ENCODE results near the gene CHD5.
A peak's percentile ranks its signal among the peaks of the same experiment; 100 is the strongest.
"Not testable (repeated sequence)": the region's sequence is repeated elsewhere in the genome, so short reads cannot be mapped to it uniquely, and the experiment has no call there.

The CHD5 gene

DNA sequence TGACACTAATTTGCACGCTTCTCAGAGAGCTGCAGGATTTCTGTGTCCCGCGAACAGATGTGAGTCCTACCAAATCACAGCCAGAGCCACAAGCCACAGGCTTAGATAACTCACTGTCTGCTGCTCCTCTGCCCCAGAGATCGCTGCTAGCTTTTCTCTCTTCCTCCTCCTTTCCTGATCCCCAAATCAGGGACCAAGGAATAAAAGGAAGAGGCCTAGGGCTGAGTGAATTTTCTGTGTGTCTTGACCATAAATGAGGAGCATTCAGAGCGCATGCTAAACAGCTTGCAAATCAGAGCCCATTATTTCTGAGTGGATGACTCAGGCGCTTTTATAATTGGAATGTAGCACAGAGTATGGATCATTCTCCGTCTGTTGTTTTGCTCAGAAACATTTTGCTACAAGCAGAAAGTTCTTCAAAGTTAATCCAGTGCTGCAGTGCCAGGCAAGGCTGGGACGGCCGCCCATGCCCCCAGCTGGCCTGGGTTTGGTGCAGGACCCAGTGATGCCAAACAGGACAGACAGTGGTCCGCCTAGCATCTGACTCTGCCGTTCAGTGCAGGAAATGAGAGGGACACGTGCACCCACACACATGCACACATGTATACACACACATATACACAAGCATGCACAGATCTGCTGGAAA lies 96.2 kb downstream of the CHD5 start:
- no peak for DNase-seq (ENCODE audit: low read depth)

GRCh38 chr1:6083385-6083784 lies 96.7 kb downstream of the CHD5 start:
- no peak for DNase-seq (ENCODE audit: low read depth)

- peak; percentile 12 for DNase-seq (ENCODE audit: low read depth)
Measured at GRCh38 chr1:6082430-6082971, 97.6 kb downstream of the CHD5 start.

DNA sequence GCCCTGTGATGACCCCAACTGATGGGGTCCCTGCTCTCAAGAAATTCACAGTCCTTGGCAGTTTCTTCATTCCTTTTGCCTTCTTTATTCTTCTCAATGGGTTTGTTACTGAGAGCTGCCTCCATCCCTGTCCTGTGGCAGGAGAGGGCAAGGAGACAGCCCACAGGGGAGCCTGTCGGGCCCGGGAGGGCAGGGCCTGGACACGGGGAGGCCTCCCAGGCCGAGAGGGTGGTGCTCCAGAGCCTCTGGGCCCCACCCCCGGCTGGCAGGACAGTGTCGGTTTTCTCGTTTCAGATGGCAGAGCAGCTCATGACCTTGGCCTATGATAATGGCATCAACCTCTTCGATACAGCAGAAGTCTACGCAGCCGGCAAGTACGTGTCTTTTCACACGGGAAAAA lies 98.2 kb downstream of the CHD5 start:
- DNase-seq (ENCODE audit: low read depth) = no peak

- no peak for DNase-seq (ENCODE audit: low read depth)
Measured at GRCh38 chr1:6080469-6080868, 99.7 kb downstream of the CHD5 start.

DNA sequence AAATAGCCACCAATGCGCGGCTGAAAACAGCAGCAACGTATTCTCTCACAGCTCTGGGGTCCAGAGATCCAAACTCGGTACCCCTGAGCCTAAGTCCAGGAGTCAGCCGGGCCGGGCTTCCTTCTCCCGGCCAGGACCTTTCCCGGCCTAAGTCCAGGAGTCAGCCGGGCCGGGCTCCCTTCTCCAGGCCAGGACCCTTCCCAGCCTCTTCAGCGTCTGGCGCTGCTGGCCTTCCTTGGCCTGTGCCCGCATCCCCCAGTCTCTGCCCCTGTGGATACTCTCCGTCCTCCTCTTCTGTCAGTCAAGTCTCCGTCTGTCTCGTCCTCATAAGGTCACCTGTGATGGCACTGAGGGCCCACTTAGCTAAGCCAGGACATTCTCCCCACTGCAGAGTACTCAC lies 102.2 kb downstream of the CHD5 start:
- DNase-seq (ENCODE audit: low read depth) = no peak

GRCh38 chr1:6077506-6077905 lies 102.6 kb downstream of the CHD5 start:
- no peak for DNase-seq (ENCODE audit: low read depth)

DNA sequence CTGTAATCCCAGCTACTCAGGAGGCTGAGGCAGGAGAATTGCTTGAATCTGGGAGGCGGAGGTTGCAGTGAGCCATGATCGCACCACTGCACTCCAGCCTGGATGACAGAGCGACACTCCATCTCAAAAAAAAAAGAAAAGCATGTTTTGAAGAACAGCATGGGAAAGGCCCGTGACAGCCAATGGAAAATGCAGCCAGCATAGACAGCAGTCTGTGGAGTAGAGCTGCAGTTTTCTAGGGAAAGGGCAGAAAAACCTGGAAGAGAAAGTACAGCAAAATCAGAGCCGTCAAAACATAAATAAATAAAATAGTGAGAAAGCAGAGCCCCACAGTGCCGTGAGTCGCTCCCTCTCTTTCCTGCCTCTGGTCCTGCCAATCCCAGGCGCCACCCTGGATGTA lies 103.1 kb downstream of the CHD5 start:
- DNase-seq (ENCODE audit: low read depth) = not testable (repeated sequence)

GRCh38 chr1:6075748-6076147 lies 104.4 kb downstream of the CHD5 start:
- DNase-seq (ENCODE audit: low read depth) = no peak

GRCh38 chr1:6074192-6074901 lies 105.8 kb downstream of the CHD5 start:
- DNase-seq (ENCODE audit: low read depth) = no peak

GRCh38 chr1:6073480-6074053 lies 106.6 kb downstream of the CHD5 start:
- DNase-seq (ENCODE audit: low read depth) = no peak

- no peak for DNase-seq (ENCODE audit: low read depth)
Measured at GRCh38 chr1:6072774-6073479, 107.2 kb downstream of the CHD5 start.

- DNase-seq (ENCODE audit: low read depth) = no peak
Measured at GRCh38 chr1:6071219-6071618, 108.9 kb downstream of the CHD5 start.

DNA sequence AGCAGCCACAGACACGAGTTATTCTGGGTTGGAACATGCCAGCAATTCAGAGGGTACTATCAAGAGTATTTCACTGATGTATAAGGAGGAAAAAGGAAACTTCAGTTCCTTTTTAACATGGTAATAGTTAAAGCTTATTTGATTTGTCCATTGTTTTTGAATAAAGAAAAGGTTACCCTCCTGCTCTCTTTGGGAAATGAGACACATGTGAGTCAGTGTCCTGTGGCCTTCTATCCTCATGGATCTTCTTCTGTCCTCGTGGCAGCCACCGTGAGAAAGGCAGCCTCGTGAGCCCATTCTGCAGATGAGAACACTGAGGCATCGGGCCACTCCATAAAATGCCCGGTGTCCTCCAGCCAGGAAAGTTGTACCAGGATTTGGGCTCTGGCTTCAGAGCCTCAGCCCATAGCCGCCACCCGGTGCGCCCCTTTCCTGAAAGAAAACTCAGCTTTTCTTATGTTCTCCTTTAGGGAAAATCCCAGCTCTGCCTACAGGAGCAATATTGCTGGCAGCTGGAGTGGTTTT lies 109.6 kb downstream of the CHD5 start:
- DNase-seq (ENCODE audit: low read depth) = no peak

- DNase-seq (ENCODE audit: low read depth) = no peak
Measured at GRCh38 chr1:6069573-6069972, 110.5 kb downstream of the CHD5 start.

DNA sequence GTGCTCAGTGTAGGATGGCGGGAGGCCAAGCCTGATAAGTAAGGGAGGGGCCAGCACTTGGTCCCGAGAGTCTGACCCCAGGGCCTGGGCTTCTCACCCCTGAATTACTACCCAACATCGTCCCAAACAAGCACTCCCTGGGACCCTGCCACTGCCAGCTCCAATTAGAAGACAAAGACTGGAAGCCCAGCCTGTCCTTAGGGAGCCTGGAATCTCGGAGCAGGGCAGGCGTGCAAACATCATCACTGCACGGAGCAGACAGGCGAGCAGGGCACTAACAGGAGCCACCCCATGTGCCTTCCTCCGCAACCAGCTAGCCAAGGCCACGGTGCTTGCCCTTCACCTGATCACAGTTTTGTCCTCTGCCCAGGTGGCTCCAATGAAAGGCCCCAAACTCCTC lies 111.2 kb downstream of the CHD5 start:
- no peak for DNase-seq (ENCODE audit: low read depth)

GRCh38 chr1:6068073-6068472 lies 112.0 kb downstream of the CHD5 start:
- no peak for DNase-seq (ENCODE audit: low read depth)

- no peak for DNase-seq (ENCODE audit: low read depth)
Measured at GRCh38 chr1:6066680-6067079, 113.4 kb downstream of the CHD5 start.

GRCh38 chr1:6065093-6065858 lies 114.8 kb downstream of the CHD5 start:
- DNase-seq (ENCODE audit: low read depth) = no peak

GRCh38 chr1:6063532-6064053 lies 116.5 kb downstream of the CHD5 start:
- DNase-seq (ENCODE audit: low read depth) = not testable (repeated sequence)

GRCh38 chr1:6062670-6063069 lies 117.5 kb downstream of the CHD5 start:
- DNase-seq (ENCODE audit: low read depth) = no peak
